NCI-H2107 (cell line): ENCODE results near the gene ESAM.

Source experiments
- DNase-seq: peaks from one replicate; lab custom pipeline; 2025; lab: John Stamatoyannopoulos, UW

ESAM gene, protein sequence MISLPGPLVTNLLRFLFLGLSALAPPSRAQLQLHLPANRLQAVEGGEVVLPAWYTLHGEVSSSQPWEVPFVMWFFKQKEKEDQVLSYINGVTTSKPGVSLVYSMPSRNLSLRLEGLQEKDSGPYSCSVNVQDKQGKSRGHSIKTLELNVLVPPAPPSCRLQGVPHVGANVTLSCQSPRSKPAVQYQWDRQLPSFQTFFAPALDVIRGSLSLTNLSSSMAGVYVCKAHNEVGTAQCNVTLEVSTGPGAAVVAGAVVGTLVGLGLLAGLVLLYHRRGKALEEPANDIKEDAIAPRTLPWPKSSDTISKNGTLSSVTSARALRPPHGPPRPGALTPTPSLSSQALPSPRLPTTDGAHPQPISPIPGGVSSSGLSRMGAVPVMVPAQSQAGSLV

DNA sequence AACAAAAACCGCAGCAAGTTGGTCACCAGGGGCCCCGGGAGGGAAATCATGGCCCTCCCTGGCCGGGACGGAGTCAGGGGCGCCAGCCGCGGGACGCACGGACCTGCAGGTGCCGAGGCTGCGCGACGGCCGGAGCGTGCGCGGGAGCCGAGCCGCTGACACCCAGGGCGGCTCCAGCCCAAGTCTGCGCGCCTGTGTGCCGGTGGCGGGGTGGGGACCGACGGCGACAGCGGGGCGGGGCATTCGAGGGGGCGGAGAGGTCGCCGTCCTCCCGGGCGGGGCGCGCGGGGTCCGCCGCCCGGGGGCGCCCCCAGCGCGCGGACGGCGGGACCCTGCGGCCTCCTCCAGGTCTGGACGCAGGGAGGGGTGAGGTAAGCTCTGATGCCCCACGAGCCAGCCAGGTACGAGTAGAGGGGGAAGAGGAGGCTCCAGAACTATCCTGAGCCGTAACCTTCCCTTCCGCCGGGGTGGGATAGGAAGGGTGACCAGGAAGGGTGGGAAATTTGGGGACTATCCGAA, at the start of gene ESAM:
Gene ESAM, minus strand, starts transcription at position 186 of the 519 bp plus-strand sequence. Its CDS starts 136 bp downstream, at position 50.
- no peak for DNase-seq

DNA sequence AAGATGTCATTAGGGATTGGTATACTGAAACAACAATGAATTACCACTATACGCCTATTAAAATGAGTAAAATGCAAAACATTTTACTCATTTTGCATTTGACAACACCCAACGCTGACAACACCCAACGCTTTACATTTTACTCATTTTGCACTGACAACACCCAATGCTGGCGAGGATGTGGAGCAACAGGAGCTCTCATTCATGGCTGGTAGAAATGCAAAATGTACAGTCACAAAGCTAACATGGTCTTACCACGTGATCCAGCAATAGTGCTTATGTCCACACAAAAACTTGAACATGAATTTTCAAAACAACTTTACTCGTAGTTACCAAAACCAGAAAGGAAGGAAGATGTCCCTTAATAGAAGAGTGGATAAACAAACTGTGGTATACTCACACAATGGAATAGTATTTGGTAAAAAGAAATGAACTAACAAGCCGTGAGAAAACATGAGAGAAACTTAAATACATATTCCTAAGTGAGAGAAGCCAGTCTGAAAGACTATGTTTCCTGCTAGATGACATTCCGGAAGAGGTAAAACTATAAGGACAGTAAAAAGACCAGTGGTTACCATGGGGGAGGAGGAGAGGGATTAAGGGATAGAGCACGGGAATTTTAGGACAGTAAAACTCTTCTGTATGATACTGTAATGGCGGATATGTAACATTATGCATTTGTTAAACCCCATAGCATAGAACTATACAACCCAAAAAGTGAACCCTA, 49.5 kb upstream of the ESAM start:
- no peak for DNase-seq

DNA sequence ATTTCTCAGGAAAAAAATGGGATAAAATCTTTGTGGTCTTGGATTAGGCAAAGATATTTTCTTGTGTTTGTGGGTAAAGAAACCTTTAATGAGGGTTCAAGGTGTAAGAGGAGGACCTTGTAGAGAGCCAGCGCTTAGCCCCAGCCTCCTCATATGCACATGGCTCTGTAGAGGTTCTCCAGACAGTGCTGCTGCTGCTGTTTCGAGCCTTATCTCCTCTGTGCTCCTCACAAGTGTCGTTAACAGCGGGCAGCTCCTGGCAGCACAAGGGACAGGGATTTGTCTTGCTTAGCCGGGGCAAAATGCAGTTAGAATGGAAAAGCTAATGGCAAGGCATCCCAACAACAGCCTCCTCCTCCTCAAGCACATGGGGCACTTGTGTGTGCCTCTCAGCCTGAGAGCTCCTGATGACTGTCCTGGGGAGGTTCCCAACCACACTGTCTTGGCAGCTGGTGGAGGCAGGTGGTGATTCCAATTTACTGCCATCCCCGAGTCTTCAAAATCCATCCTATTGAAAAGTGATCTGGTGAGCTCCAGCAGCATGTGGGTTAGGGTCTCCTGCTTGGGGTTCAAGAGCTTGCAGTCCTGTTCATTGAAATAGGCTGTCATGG, 45.7 kb upstream of the ESAM start:
- DNase-seq: no peak

DNA sequence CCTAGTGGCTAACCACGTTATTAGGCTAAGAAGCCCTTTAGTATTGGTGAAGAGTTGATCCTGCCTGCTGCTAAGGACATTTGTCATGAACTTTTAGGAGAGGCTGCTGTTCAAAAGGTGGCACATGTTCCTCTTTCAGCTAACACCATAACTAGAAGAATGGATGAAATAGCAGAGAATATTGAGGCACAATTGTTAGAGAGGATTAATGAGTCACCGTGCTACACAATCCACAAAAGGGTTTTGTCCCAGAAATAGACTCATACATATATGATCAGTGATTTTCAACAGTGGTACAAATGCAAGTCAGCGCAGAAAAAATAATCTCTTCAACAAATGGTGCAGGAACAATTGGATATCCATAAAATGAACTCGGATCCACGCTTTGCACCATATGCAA, 45.1 kb upstream of the ESAM start:
- no peak for DNase-seq

DNA sequence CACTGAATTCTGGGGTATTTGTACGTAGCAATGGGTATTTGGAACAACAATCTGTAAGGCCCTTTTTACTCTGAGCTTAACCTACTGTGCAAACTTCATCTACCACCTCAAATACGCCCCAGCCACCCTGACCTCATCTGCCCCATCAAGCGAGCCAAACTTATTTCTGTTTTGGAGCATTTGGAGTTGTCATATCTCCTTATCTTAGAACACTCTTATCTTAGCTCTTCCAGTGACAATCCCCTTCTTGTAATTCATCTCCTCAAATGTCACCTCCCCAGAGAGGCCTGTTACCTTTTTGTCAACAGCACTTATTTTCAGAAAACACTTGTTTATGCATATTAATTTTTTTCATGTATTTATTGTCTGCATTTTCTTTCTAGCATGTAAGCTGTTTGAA, 42.8 kb upstream of the ESAM start:
- DNase-seq: no peak

DNA sequence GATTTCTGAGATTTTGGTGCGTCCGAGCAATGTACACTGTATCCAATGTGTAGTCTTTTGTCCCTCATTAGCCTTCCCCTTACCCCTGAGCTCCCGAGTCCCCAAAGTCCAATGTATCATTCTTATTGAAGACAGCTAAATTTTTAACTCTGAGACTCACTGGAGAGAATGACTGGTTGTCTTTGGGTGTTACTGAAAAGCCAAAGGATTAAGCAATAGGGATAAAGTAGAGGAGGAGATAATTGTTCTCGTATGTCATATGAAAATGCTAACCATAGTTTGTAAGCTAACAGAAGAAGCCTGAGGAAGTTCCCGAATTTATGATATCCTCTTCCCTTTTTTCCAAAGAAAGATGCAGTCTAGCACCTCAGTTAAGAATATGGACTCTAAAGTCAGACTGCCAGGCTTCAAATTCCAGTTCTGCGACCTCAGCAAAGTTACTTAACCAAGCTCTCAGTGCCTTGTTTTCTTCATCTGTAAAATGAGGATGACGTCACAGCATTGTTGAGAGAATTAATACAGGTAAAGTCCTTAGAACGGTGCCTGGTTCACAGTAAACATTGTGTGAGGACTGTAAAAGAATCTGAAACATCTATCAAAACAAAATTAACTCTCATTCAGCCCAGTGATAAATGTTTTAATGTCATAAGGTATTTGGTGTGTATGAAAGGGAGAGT, 39.7 kb upstream of the ESAM start:
- DNase-seq: no peak

DNA sequence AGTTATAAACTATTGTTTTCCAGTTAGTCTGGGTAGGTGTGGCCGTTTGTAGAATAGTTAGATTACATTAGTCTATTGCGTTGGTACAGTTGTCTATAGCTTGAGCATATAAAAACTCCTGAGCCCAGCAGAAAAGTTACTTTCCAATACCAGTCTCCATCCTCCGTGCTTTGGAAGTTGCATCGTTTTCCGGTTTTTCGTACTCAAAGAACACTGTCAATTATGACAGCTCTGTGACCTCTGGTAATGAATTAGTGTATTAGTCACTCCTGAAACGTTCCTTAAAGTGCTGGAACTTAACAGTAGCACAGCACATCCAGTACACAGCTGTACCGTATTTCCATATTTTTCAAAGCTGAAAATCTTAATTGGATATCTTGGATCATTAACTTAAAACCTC, 38.9 kb upstream of the ESAM start:
- DNase-seq: no peak

DNA sequence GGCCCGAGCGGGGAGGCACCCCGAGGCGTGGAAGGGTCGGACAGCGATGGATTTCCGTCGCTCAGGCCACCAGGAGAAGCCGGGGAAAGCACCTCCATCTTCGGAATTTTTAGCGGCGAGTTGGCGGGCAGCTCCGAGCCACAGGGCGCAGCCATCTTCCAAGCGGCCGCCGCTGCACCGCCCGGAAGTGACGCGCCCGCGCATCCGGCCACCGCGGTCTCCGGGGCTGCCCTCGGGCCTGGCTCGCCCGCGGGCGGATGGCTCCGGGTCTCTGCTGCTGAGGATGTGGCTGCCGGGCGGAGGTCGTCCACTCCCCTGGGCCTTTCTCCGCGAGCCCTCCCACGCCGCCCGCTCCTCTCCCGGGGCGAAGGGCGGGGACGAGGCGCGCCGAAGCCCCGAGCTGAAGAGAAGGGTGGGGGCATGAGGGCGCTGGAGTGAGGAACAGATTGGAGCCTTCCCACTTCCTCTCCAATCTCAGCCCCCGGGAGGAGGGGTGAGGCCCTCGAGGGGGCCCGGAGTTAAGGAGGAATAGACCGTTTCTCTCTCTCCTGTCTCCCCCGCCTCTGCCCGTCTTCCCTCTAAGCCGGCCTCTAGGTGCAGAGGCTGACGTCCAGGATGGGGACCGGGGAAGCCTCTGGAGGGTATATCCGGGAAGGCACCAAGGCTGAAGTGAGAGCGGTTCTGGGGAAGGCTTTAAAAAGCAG, 38.3 kb upstream of the ESAM start, which contains the start of gene MSANTD2:
Gene MSANTD2, minus strand, starts transcription at position 181 of the 704 bp plus-strand sequence. Its CDS starts 26 bp downstream, at position 155.
- no peak for DNase-seq

DNA sequence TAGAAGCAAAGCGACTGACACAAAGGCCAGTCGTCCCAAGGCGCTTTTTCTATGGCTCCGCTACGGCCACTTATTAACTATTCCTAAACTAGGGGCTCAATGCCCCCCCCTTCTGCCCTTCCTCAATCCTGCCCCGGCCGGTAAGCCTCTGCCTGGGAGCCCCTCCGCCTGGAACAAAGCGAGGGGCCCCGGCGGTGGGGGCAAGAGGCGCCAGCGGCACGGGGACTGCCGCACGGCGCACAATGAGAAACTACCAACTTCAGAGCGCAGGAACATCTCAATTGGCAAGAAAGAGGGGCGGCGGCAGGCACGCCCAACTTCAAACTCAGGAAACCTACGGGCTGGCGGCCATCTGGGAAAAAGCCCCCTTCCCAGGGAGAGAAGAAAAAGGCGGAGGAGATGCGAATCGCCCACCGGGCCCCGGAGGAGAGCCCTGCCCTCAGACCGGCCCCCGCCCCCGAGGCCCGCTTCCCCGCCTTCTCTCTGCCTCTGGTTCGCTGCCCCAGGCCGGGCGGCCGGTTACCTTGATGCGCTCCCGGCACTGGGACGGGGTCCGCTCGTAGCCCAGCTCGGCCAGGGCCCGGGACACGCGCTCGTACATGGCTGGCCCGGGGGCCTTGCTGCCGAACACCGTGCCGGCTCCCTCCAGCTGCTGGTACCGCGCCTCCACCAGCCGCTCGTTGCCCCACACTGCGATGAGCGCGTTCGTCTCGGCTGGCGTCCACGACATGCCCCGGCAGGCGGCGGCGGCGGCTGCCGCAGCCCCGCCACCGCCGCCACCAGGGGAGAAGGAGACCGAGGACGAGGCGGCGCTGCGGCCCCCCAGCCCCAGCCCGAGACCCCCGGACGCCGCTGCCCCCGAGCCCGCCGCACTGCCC, 37.5 kb upstream of the ESAM start:
- DNase-seq: no peak

DNA sequence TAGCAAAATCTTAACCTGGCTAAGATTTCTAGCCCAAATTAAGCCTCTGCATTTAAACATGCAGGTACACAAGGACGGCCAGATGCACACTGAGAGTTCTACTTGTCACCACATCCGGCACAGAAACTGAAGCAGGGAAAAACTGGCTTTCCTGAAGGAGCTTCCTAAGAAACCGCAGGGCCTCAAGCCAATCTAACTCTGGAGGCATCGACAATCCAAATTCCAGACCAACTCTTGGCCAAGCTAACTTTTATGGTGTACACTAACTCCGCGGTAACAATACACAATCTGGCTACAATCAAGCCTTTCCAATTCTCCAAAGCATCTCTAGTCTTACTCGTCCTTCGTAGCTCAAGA, 36.9 kb upstream of the ESAM start:
- no peak for DNase-seq

DNA sequence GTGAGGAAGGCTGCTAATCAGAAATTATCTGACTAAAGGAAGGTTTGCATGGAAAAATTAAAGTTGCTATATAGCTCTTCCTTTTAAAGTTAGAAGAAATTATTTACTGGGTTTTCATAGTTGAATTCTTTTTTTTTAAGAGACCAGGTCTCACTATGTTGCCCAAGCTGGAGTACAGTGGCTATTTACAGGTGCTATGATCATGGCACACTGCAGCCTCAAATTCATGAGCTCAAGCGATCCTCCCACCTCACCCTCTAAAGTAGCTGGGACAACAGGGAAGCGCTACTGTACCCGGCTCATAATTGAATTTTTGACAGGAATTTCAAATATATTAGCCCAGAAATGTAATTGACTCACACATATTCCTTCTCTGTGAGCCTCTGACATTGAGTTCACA, 34.2 kb upstream of the ESAM start:
- no peak for DNase-seq

DNA sequence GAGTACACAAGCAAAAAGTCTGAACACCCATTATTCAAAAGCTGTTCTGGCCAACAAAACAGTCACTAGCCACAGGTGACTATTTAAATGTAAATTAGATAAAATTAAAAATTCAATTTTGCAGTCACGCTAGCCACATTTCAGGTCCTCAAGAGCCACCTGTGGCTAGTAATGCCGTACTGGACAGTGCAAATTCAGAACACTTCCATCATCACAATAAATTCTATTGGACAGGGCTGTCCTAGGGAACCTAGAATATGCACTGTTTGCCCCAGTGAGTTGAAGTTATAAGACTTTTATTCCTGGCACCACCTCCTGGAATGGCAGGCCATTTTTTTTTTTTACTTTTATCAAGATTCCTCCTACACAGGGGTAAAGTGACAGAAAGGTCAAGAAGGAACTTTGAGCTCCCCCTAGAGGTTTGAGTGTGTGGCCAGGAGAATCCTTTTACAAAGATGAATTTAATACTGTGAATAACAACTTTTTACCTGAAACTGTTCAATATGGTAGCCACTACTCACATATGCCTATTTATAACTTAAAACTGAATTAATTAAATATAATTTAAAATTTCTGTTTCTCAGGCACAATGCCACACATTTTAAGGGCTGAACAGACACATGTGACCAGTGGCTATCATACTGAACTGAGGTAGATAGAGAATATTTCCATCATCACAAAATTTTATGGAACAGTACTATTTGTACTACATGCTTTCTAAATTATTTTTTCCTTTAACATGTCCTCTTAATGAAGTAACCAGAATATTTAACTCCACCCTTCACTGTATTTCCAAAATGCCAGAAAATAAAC, 31.6 kb upstream of the ESAM start:
- no peak for DNase-seq

DNA sequence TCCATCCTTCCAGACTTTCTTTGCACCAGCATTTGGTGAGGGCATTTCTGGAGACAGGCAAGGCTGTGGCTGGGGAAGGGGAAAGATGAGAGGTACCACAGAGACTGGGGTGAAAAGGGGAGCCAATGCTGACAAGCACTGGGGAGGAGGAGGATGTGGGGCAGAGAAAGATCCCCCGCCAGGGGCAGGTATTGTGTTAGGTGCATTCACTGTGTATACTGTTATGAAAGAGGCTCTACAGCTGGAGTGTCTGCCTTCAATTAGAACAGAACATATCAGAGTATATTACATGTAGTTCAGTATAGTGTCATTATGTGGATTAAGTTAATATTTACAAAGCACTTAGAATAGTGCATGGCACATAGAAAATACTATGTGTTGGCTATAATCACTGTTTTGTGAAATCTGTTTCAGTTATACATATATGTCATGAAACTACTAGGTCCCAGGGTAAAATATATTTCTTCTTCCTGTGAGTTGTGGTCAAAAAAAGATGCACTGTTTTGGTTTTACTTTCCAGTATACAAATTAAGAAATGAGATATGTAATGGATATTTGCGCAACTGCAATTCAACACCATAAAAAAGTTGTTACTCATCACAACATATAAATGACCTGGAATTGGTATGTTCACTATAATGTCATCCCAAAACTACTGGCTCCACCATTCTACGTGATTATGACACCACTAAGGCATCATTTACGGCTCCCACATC, 29.7 kb upstream of the ESAM start:
- no peak for DNase-seq

DNA sequence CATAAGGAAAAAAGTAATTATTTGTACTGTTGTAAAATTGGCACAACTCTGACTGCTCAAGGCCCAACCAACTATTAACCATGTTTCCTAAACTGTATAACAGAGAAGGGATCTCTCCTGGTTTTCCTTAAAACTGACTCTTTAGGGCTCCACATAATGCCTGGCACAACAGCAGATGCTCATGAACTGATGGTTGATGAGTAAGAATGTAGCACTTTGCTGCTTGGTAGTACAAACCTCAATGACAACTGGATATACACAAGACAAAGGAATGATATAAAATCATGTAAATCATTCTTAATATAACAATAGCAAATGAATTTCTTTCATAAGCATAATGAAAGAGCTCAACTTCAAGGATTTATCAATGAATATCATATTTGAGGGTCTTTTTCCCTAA, 26.4 kb upstream of the ESAM start:
- DNase-seq: no peak

DNA sequence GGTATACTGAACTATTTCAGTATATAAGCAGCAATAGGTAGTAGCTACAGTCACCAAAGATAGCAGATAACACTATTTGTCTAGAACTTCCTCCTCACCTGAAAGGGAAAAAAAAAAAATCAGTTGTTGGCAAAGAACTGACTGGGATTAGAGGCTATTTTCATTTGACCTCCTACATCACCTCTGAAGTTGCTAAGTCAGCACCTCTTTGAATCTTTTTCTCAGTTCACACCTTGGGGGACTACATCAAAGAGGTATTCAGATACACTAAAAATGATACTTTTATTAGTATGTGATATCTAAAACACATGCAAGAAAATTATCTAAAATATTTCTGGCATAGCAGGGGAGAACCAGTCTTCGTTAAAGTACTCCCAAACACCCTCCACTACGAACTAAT, 22.0 kb upstream of the ESAM start:
- no peak for DNase-seq

DNA sequence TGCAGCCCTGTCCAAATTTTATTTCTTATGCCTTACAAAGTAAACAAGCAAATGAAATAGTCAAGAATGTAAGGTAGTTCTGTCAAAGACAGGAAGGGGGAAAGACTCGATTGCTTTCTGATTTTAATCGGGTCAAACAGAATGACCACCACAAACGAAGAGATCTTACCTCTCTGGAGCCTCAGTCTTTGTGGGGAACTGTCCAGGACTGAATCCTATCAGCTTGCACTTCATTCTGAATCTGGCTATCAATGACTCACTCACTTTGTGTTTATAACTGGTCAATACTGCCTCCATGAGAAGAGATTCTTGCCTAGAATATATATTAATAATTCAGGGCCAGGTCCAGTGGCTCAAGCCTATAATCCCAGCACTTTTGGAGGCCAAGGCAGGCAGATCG, 20.9 kb upstream of the ESAM start:
- no peak for DNase-seq

DNA sequence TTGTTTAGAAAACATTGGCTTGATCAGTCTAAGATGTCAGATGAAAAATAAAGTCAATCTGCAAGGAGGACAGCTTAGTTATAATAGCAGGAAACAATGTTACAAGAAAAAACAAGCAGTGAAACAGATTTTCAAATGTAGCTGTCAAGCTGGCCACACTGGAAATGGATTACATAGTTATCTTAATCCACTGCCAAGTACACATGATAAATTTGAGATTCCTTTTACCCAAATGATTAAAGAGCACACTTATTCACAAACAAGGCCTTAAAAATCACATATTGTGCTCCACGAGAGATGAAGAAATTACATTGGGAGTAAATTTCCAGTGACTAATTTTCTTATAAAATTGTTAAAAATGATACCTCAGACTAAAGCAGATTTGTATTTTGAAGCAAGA, 17.5 kb upstream of the ESAM start:
- no peak for DNase-seq

DNA sequence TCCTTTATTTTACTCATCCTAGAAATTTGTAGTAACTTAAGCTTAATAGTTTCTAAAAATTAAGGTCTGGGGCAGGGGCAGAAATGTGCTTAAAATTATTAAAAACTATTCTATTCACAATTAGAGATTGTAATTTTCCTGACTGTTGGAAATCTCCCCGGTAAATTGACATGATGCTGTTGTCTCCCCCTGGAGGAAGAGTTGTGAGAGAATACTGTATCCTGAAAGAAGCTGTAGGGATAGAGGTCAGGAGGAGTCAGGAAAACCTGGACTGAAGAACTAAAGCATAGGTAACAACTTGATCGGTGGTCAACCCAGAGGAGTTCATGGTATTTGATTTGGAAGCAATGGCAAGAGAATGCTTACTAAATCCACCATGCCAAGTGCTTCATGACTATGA, 16.2 kb upstream of the ESAM start:
- DNase-seq: no peak
